ENCODE data around the gene GMEB1. TPM values are rescaled to one million over a fixed set of nuclear protein-coding genes. Genes with fewer than 3 reads are reported as not detected.
A peak's percentile ranks its signal among the peaks of the same experiment; 100 is the strongest.

The GMEB1 gene
- total and polyA plus RNA-seq, 2 donors (not counting 3 experiments of a cell fraction or from before 2014, with no cell fraction given) = 8.1 to 16.0 TPM

DNA sequence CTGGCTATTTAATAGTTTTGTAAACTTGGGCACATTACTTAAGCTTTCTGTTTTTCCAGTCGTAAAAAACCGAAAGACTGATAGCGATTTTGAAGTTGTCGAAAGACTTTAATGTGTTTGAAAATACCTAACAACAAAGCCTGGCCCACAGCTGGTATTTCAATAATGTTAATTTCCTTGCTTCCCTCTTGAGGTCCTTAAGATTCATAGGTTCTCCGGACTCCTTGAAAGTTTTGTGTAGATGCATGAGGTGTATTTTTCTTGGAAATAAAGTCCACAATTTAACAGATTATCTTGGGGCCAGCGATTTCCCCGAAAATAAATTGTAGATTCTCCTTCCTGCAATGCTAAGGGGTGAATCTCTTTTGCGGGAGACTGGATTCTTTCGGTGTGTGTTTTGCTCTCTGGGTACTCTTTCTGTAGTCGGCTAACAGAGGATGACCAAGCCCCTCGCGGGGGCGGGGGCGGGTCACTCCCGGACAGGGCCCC lies 67.4 kb downstream of the GMEB1 start:
- H3K36me3 ChIP-seq (ENCODE audit: control insufficient read depth in 2 of 2, extremely low read depth in 1 of 2, insufficient read depth in 2 of 2, low read length in 2 of 2) = peaks cover 3 to 10% of the 10 kb centered on the region in 2 experiments
- H4K20me1 ChIP-seq (replicated peaks; ENCODE audit: control insufficient read depth, extremely low read depth, insufficient read depth, low read length) = no peaks in the 10 kb centered on the region
- TSS peak; percentile 74 for BruUV-seq (replicated peaks)
- H3K4me2 ChIP-seq (ENCODE audit: insufficient read depth, low read length) = peak overlapping the region; percentile 65
- FAIRE-seq (peak; percentile 12), DNase-seq (ENCODE audit: low read depth, low spot score) (no peak)
- intact Hi-C loops (cut with micrococcal nuclease) = loop anchor here (1.0 to 5.0 kb wide), 3 partner anchors 68 to 219 kb away; partner anchors contain the start of genes GMEB1 and RNU11
- peaks cover 29% of the 10 kb centered on the region for H3K4me1 ChIP-seq (ENCODE audit: control insufficient read depth, extremely low read depth, insufficient read depth, low read length)
- no peaks in the 10 kb centered on the region for H3K9me3 ChIP-seq (replicated peaks; ENCODE audit: control insufficient read depth, insufficient read depth, low read length)
- peak overlapping the region; percentile 85 for H3K27ac ChIP-seq (ENCODE audit: insufficient read depth, low read depth, low read length)
- H3K79me2 ChIP-seq (ENCODE audit: control insufficient read depth, insufficient read depth, low read length) = peaks cover 42% of the 10 kb centered on the region
- H3K9me1 ChIP-seq (replicated peaks; ENCODE audit: control insufficient read depth, extremely low read depth, insufficient read depth, low read length) = no peaks in the 10 kb centered on the region
- H3K27me3 ChIP-seq (ENCODE audit: control insufficient read depth in 2 of 2, insufficient read depth in 2 of 2, low read length in 2 of 2) = no peaks in the 10 kb centered on the region
- ChIA-PET CTCF (interaction anchor here (0.9 to 3.5 kb wide), 26 partner anchors 9 to 146 kb away, joined by 3 to 34 read pairs (median 5); partner anchors contain the start of genes GMEB1, RNU11 and TAF12), POLR2A (interaction anchor here (1.0 to 2.1 kb wide), 8 partner anchors 10 to 446 kb away, joined by 3 to 23 read pairs (median 8); partner anchors contain the start of genes GMEB1, RNU11, SRSF4 and TAF12)
- peak overlapping the region; percentile 98 for H3K9ac ChIP-seq (replicated peaks; ENCODE audit: extremely low read depth, insufficient read depth, low read length)
- peak overlapping the region; percentile 21 to 38 (median 23) for H3K4me3 ChIP-seq (replicated peaks in 1 of 3; ENCODE audit: insufficient read depth in 1 of 3, low read depth in 1 of 3, low read length in 3 of 3)
- H2AFZ ChIP-seq (ENCODE audit: low read depth, low read length) = peak overlapping the region; percentile 75
- TF ChIP-seq POLR2A (IDR thresholded peaks at IDR 0.05; ENCODE audit: low read depth, low read length) = no peak
- no peak for TF ChIP-seq GATA2 (IDR thresholded peaks at IDR 0.05; ENCODE audit: insufficient read depth, insufficient read length, low read depth, low read length)
- TF ChIP-seq, protein P1, sequence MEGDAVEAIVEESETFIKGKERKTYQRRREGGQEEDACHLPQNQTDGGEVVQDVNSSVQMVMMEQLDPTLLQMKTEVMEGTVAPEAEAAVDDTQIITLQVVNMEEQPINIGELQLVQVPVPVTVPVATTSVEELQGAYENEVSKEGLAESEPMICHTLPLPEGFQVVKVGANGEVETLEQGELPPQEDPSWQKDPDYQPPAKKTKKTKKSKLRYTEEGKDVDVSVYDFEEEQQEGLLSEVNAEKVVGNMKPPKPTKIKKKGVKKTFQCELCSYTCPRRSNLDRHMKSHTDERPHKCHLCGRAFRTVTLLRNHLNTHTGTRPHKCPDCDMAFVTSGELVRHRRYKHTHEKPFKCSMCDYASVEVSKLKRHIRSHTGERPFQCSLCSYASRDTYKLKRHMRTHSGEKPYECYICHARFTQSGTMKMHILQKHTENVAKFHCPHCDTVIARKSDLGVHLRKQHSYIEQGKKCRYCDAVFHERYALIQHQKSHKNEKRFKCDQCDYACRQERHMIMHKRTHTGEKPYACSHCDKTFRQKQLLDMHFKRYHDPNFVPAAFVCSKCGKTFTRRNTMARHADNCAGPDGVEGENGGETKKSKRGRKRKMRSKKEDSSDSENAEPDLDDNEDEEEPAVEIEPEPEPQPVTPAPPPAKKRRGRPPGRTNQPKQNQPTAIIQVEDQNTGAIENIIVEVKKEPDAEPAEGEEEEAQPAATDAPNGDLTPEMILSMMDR (IDR thresholded peaks at IDR 0.05; ENCODE audit: extremely low read depth in 1 of 2, insufficient read depth in 1 of 2, low read depth in 1 of 2, low read length in 2 of 2) = no peak
- TF ChIP-seq FOS (IDR thresholded peaks at IDR 0.05; ENCODE audit: borderline replicate concordance, insufficient read depth, low read length) = no peak
- TF ChIP-seq JUN (IDR thresholded peaks at IDR 0.05; ENCODE audit: borderline replicate concordance, insufficient read depth, insufficient read length, low read depth) = no peak
- TF ChIP-seq, protein P2, sequence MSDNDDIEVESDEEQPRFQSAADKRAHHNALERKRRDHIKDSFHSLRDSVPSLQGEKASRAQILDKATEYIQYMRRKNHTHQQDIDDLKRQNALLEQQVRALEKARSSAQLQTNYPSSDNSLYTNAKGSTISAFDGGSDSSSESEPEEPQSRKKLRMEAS (IDR thresholded peaks at IDR 0.05; ENCODE audit: insufficient read depth, insufficient read length) = no peak
- TF ChIP-seq MYC (IDR thresholded peaks at IDR 0.05; ENCODE audit: low read depth, low read length) = no peak
- TF ChIP-seq POLR2AphosphoS5 (IDR thresholded peaks at IDR 0.05; ENCODE audit: insufficient read depth, low read depth, low read length) = no peak
- TF ChIP-seq EZH2 (IDR thresholded peaks at IDR 0.05; ENCODE audit: borderline replicate concordance, low read depth, low read length, severe bottlenecking) = no peak
- dilution Hi-C loops (cut with MboI; ENCODE audit: extremely low pct_ligation_motif_present, low sequenced_read_pairs) = no loop called here
